GM10266 (cell line): Measurements from ENCODE around the gene VPS13D.
"Not testable (repeated sequence)": the region's sequence is repeated elsewhere in the genome, so short reads cannot be mapped to it uniquely, and the experiment has no call there.

ENCODE experiments used
- DNase-seq: peaks from one replicate; pipeline ENCODE4 v3.0.0; 2012; ENCODE audit errors: extremely low spot score
- TF ChIP-seq, protein P1 (sequence below): IDR thresholded peaks from 2 replicates; pipeline ENCODE4 v1.5.1; 2012; ENCODE audit warnings: mild to moderate bottlenecking, low read depth; ENCODE audit not compliant: control insufficient read depth, insufficient read depth; ENCODE audit errors: missing control alignments

VPS13D gene

DNA sequence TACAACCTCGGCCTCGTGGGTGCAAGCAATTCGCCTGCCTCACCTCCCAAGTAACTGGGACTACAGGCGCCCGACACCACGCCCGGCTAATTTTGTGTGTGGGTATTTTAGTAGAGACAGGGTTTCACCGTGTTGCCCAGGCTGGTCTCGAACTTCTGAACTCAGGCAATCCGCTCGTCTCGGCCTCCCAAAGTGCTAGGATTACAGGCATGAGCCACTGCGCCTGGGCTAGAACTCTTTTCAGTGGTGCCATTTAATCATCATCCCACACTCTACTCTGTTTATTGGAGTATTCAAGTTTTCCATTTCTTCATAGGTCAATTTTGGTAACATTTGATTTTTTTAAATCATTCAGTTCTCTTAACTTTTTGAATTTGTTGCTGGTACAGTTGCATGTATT, 286.9 kb downstream of the VPS13D start:
- TF ChIP-seq, protein P1, sequence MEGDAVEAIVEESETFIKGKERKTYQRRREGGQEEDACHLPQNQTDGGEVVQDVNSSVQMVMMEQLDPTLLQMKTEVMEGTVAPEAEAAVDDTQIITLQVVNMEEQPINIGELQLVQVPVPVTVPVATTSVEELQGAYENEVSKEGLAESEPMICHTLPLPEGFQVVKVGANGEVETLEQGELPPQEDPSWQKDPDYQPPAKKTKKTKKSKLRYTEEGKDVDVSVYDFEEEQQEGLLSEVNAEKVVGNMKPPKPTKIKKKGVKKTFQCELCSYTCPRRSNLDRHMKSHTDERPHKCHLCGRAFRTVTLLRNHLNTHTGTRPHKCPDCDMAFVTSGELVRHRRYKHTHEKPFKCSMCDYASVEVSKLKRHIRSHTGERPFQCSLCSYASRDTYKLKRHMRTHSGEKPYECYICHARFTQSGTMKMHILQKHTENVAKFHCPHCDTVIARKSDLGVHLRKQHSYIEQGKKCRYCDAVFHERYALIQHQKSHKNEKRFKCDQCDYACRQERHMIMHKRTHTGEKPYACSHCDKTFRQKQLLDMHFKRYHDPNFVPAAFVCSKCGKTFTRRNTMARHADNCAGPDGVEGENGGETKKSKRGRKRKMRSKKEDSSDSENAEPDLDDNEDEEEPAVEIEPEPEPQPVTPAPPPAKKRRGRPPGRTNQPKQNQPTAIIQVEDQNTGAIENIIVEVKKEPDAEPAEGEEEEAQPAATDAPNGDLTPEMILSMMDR: no peak
- DNase-seq: no peak

DNA sequence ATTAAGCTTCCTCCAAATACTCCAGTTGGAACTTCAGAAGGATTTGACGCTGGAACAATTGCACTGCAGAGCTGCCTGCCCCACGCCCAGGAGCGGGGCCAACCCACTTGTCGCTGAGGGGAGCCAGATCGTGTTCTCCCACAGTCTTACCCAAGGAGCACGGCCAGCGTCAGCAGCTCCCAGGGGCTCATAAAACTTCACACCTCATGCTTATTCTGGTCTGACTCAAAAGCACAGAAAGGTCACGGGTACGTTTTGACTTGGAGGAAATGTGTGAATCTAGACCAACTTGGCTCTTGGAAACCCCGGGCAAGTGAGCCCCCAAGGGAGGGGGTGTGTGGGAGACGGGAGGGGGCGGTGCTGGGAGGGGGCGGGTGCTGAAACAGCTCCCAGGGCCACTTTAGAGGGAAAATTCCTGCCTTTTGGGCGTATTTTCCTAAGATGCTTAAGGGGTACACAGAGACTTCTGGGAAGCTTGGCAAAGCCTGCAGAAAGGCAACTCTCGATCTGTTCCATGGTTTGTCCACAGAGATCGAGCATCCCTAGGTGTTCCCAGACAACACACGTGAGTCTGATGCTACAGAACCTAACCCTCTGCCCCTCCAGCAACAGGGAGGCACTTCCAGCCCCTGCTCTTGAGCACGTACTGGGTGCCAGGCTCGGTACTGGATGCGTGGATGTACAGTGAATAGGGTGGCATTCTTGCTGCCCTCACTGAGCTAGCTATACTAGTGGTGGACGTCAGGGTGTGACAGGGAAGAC, 289.3 kb downstream of the VPS13D start:
- DNase-seq: no peak
- TF ChIP-seq, protein P1: no peak

DNA sequence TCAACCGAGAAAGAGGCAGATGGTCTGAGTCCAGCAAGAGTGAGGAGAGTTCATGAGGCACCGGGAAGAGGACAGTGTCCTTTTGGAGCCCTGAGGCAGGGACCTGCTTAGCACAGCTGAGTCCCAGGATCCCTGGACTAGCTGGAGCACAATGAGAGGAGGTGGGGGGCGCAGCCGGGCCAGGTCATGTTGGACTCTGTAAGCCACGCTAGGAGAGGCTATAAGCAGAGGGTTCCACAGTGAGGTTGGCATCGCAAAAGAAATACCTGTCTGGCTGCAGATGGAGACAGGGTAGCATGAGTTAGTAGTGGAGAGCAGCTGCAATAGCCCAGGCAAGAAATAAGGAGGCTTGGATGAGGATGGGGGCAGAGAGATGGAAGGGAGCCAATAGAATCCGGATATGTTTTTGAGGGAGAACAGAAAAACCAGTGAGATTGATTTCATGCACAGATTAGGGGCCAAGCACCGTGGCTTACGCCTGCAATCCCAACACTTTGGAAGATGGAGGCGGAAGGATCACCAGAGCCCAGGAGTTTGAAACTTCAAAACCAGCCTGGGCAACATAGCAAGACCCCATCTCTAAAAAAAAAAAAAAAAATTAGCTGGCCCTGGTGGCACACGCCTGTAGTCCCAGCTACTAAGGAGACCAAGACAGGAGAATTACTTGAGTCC, 290.0 kb downstream of the VPS13D start:
- TF ChIP-seq, protein P1: no peak
- DNase-seq: no peak

DNA sequence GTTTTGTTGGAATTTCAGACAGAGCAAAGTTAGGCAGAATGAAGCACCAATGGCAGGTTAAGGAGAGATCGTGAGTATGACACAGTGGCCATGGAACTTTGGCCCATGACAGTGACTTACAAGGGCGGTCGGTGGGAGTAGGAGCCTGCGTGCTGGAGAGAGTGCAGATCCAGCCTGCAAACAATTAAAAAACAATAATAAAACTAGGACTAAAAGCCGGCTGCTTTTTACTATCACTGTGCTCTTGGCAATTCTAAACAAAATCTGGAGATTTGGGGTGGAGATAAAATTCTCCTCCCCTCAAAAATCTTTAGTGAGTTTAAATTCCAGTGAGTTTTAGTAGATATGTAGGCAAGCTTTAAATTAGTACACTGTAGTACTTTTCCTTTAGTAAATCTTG, 291.3 kb downstream of the VPS13D start:
- TF ChIP-seq, protein P1: no peak
- no peak for DNase-seq

DNA sequence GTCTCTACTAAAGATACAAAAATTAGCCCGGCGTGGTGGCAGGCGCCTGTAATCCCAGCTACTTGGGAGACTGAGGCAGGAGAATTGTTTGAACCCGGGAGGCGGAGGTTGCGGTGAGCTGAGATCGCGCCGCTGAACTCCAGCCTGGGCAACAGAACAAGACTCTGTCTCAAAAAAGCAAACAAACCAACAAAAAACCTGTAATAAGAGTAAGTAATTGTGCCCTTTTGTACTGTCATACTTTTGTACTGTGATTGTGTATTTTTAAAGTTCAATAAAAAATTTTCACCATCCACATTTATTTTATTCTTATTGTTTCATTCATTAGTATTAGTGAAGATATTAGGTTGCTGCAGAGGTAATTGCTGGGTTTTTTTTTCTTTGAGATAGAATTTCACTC, 292.9 kb downstream of the VPS13D start:
- not testable (repeated sequence) for DNase-seq

DNA sequence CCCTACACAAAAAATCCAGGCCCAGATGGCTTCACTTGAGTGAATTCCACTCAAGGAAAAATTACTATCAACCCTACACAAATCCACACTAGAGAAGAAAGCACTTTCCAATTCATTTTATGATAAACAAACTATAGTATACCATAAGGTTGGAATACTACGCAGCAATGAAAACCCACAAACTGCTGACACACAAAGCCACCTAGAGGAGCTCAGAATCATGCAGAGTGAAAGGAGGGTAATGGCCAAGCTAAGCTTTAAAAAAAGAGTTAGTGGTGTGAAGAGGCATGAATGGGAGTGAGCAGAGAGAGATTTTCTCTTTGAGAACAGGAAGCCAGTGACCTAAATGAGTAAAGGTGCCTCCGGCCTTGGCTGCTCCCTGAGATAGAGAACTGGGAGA, 294.4 kb downstream of the VPS13D start:
- TF ChIP-seq, protein P1: no peak
- no peak for DNase-seq

DNA sequence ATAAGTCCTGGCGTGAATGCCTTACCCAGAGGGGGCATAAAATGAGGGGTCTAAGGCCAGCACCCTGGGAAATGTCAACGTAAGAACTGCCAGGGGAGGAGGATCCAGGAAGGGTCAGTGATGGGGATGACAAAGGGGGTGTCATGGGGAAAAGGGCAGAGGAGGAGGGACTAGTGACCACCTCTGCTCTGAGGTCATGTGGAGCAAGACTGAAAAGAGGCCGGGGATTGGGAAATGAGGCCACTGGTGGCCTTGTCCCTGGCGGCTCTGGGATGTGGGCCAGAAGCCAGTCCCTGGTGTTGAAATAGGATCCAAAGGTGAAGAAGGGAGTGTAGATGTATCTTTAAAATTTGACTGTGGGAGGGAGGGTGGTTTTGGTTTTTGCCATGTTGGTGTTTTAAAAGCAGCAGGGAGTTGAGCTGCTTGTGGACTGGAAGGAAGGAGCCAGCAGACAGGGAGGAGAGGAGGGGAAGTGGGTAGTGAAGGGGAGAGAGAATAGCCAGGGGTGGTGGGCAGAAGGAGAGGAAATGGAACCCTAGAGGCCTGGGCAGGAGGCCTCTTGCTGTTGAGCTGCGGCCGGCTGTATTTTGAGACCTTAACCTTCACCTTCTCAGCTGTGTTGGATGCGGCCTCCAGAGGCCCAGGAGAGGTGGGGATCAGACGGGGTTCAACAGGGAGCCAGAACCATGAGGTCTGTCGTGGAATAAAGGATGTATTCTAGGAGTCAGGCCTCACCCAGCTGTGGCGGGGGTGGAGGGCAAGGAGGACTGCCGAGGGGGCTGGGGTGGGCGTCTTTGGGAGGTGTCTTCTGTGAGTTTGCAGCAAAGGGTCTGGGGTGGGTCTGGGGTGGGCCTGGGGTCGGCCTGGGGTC, 295.7 kb downstream of the VPS13D start:
- no peak for DNase-seq
- TF ChIP-seq, protein P1: no peak
